ENCODE results near the gene MPPED2.
"Not testable (repeated sequence)": the region's sequence is repeated elsewhere in the genome, so short reads cannot be mapped to it uniquely, and the experiment has no call there.

The MPPED2 gene

GRCh38 chr11:30578406-30578805, 7.7 kb downstream of the MPPED2 start:
- no peak for DNase-seq

- DNase-seq: no peak
Measured at GRCh38 chr11:30573951-30574350, 12.2 kb downstream of the MPPED2 start.

- DNase-seq: no peak
Measured at GRCh38 chr11:30568931-30569330, 17.2 kb downstream of the MPPED2 start.

- no peak for DNase-seq
Measured at GRCh38 chr11:30567644-30568043, 18.5 kb downstream of the MPPED2 start.

GRCh38 chr11:30567120-30567519, 19.0 kb downstream of the MPPED2 start:
- no peak for DNase-seq

- DNase-seq: no peak
Measured at GRCh38 chr11:30566482-30566881, 19.7 kb downstream of the MPPED2 start.

GRCh38 chr11:30565027-30565426, 21.1 kb downstream of the MPPED2 start:
- DNase-seq: no peak

GRCh38 chr11:30561691-30562415, 24.3 kb downstream of the MPPED2 start:
- DNase-seq: no peak

GRCh38 chr11:30560206-30561106, 25.7 kb downstream of the MPPED2 start:
- DNase-seq: no peak

- no peak for DNase-seq
Measured at GRCh38 chr11:30559004-30559403, 27.1 kb downstream of the MPPED2 start.

- DNase-seq: not testable (repeated sequence)
Measured at GRCh38 chr11:30554587-30554986, 31.6 kb downstream of the MPPED2 start.

- no peak for DNase-seq
Measured at GRCh38 chr11:30553521-30554110, 32.5 kb downstream of the MPPED2 start.

GRCh38 chr11:30552839-30553238, 33.3 kb downstream of the MPPED2 start:
- no peak for DNase-seq

- no peak for DNase-seq
Measured at GRCh38 chr11:30550022-30550542, 36.1 kb downstream of the MPPED2 start.

GRCh38 chr11:30549565-30549964, 36.6 kb downstream of the MPPED2 start:
- no peak for DNase-seq

GRCh38 chr11:30546334-30546733, 39.8 kb downstream of the MPPED2 start:
- DNase-seq: no peak

GRCh38 chr11:30545507-30545906, 40.6 kb downstream of the MPPED2 start:
- DNase-seq: no peak

GRCh38 chr11:30543066-30543465, 43.1 kb downstream of the MPPED2 start:
- DNase-seq: no peak

- no peak for DNase-seq
Measured at GRCh38 chr11:30540781-30541180, 45.4 kb downstream of the MPPED2 start.

GRCh38 chr11:30538251-30538650, 47.9 kb downstream of the MPPED2 start:
- no peak for DNase-seq

- DNase-seq: no peak
Measured at GRCh38 chr11:30535818-30536217, 50.3 kb downstream of the MPPED2 start.

GRCh38 chr11:30533445-30533947, 52.7 kb downstream of the MPPED2 start:
- DNase-seq: no peak

GRCh38 chr11:30527566-30527965, 58.6 kb downstream of the MPPED2 start:
- no peak for DNase-seq
